Erythroblast (primary cell): ENCODE results near the gene HLA-DMB.
"Not testable (repeated sequence)": the region's sequence is repeated elsewhere in the genome, so short reads cannot be mapped to it uniquely, and the experiment has no call there.

ENCODE experiments used
- DNase-seq, 2 experiments: peaks; one replicate each; lab custom pipeline; 2025; lab: John Stamatoyannopoulos, UW
- GATA1 ChIP-seq: IDR thresholded peaks from 2 replicates; pipeline ENCODE4 v1.6.1; 2011; ENCODE audit warnings: low read depth, mild to moderate bottlenecking, control low read depth, low read length, moderate library complexity
- POLR2A ChIP-seq: IDR thresholded peaks from 2 replicates; pipeline ENCODE4 v1.6.1; 2011; ENCODE audit warnings: mild to moderate bottlenecking, low read length

Gene HLA-DMB

GRCh38 chr6:32950449-32950848 lies 9.6 kb upstream of the HLA-DMB start:
- no peak for TF ChIP-seq POLR2A
- no peak for TF ChIP-seq GATA1
- no peak for DNase-seq

- DNase-seq: no peak
- TF ChIP-seq GATA1 (no peak), POLR2A (no peak)
Measured at GRCh38 chr6:32950010-32950409, 9.2 kb upstream of the HLA-DMB start.

- TF ChIP-seq GATA1: no peak
- TF ChIP-seq POLR2A: no peak
- no peak for DNase-seq
Measured at GRCh38 chr6:32949113-32949512, 8.3 kb upstream of the HLA-DMB start.

- TF ChIP-seq POLR2A (no peak), GATA1 (no peak)
- DNase-seq: peak in 1 of 2 experiments; percentile 27
Measured at GRCh38 chr6:32947552-32948465, 7.0 kb upstream of the HLA-DMB start.

- no peak for DNase-seq
- TF ChIP-seq GATA1 (no peak), POLR2A (no peak)
Measured at GRCh38 chr6:32946893-32947292, 6.1 kb upstream of the HLA-DMB start.

GRCh38 chr6:32945953-32946352 lies 5.1 kb upstream of the HLA-DMB start:
- TF ChIP-seq POLR2A (no peak), GATA1 (no peak)
- DNase-seq: no peak

- TF ChIP-seq POLR2A (no peak), GATA1 (no peak)
- DNase-seq: no peak
Measured at GRCh38 chr6:32945108-32945760, 4.4 kb upstream of the HLA-DMB start.

- no peak for DNase-seq
- TF ChIP-seq GATA1 (no peak), POLR2A (no peak)
Measured at GRCh38 chr6:32943864-32944649, 3.2 kb upstream of the HLA-DMB start.

- DNase-seq: not testable (repeated sequence)
Measured at GRCh38 chr6:32942555-32943123, 1.8 kb upstream of the HLA-DMB start.

GRCh38 chr6:32941214-32941768 lies 463 bp upstream of the HLA-DMB start:
- TF ChIP-seq POLR2A (no peak), GATA1 (no peak)
- DNase-seq: no peak

- TF ChIP-seq POLR2A (no peak), GATA1 (no peak)
- DNase-seq: no peak
Measured at GRCh38 chr6:32938494-32938893, 2.3 kb downstream of the HLA-DMB start.

- no peak for DNase-seq
- TF ChIP-seq GATA1 (no peak), POLR2A (no peak)
Measured at GRCh38 chr6:32937230-32937633, 3.6 kb downstream of the HLA-DMB start.

- no peak for DNase-seq
- TF ChIP-seq POLR2A (no peak), GATA1 (no peak)
Measured at GRCh38 chr6:32936239-32937152, 4.3 kb downstream of the HLA-DMB start.
